ENCODE results near the gene MAP3K8. TPM values are rescaled to one million over a fixed set of nuclear protein-coding genes. Genes with fewer than 3 reads are reported as not detected.

MAP3K8 gene
- total RNA-seq, 6 experiments from 2014 or later: 3.1 to 21.9 (median 6.1) TPM

- Histone ChIP-seq H3K9me3 (no peaks in the 10 kb centered on the region), H3K36me3 (peaks cover 0 to 58% (median 8%) of the 10 kb centered on the region in 4 donors), H3K27me3 (no peaks in the 10 kb centered on the region), H3K27ac (no peak overlapping the region), H3K4me3 (no peak overlapping the region), H3K4me1 (no peaks in the 10 kb centered on the region)
- TF ChIP-seq CTCF (IDR thresholded peaks at IDR 0.05) (no peak), POLR2A (IDR thresholded peaks at IDR 0.05) (no peak)
- intact Hi-C loops (cut with DNase I): no loop called here
- DNase-seq (no peak), ATAC-seq (no peak)
- WGBS (ENCODE audit: insufficient coverage, low coverage, low lambda C conversion rate, missing lambda C conversion rate): 79% methylated on average over 10 of the region's 10 CpGs
These were observed 13.3 kb downstream of the MAP3K8 start for GRCh38 chr10:30447125-30447799.

- ATAC-seq (no peak), DNase-seq (no peak)
- intact Hi-C loops (cut with DNase I): no loop called here
- H3K36me3 ChIP-seq: peaks cover 3 to 52% (median 8%) of the 10 kb centered on the region in 4 donors
- no peaks in the 10 kb centered on the region for H3K27me3 ChIP-seq
- no peak overlapping the region for H3K27ac ChIP-seq
- 58% methylated on average over 1 of the region's 1 CpG for WGBS (ENCODE audit: insufficient coverage, low coverage, low lambda C conversion rate, missing lambda C conversion rate)
- H3K4me3 ChIP-seq: no peak overlapping the region
- no peaks in the 10 kb centered on the region for H3K4me1 ChIP-seq
- TF ChIP-seq CTCF (IDR thresholded peaks at IDR 0.05) (no peak), POLR2A (IDR thresholded peaks at IDR 0.05) (no peak)
- no peaks in the 10 kb centered on the region for H3K9me3 ChIP-seq
These were observed 14.1 kb downstream of the MAP3K8 start for GRCh38 chr10:30448092-30448491.

- H3K4me3 ChIP-seq: no peak overlapping the region
- H3K9me3 ChIP-seq: no peaks in the 10 kb centered on the region
- H3K36me3 ChIP-seq: peaks cover 3 to 42% (median 6%) of the 10 kb centered on the region in 4 donors
- WGBS (ENCODE audit: insufficient coverage, low coverage, low lambda C conversion rate, missing lambda C conversion rate): 79% methylated on average over 5 of the region's 6 CpGs
- DNase-seq (no peak), ATAC-seq (no peak)
- H3K4me1 ChIP-seq: no peaks in the 10 kb centered on the region
- peak overlapping the region; percentile 1 to 71 (median 30) for H3K27ac ChIP-seq
- intact Hi-C loops (cut with DNase I): no loop called here
- H3K27me3 ChIP-seq: no peaks in the 10 kb centered on the region
- no peak for TF ChIP-seq CTCF (IDR thresholded peaks at IDR 0.05)
- TF ChIP-seq POLR2A (IDR thresholded peaks at IDR 0.05): no peak
These were observed 20.0 kb downstream of the MAP3K8 start for GRCh38 chr10:30453764-30454527.

GRCh38 chr10:30454744-30455510, 20.9 kb downstream of the MAP3K8 start:
- no peaks in the 10 kb centered on the region for H3K27me3 ChIP-seq
- peaks cover 0 to 5% (median 0%) of the 10 kb centered on the region in 4 donors for H3K4me1 ChIP-seq
- intact Hi-C loops (cut with DNase I): no loop called here
- WGBS (ENCODE audit: insufficient coverage, low coverage, low lambda C conversion rate, missing lambda C conversion rate): 53% methylated on average over 3 of the region's 3 CpGs
- H3K27ac ChIP-seq: peak overlapping the region; percentile 1 to 71 (median 54)
- DNase-seq: no peak
- ATAC-seq: peak; percentile 29 to 49 (median 41)
- no peaks in the 10 kb centered on the region for H3K9me3 ChIP-seq
- TF ChIP-seq CTCF (IDR thresholded peaks at IDR 0.05): no peak
- no peak overlapping the region for H3K4me3 ChIP-seq
- peaks cover 3 to 44% (median 9%) of the 10 kb centered on the region in 4 donors for H3K36me3 ChIP-seq
